Osteocyte (in vitro differentiated cells): Measurements from ENCODE around the gene GLIS1. TPM values are rescaled to one million over a fixed set of nuclear protein-coding genes. Genes with fewer than 3 reads are reported as not detected.
"Not testable (repeated sequence)": the region's sequence is repeated elsewhere in the genome, so short reads cannot be mapped to it uniquely, and the experiment has no call there.

ENCODE experiments used
- DNase-seq: peaks from one replicate; pipeline ENCODE4 v3.0.0; 2021; ENCODE audit warnings: mixed read lengths; ENCODE audit not compliant: unreplicated experiment; ENCODE audit errors: extremely low spot score
- H3K27ac Mint-ChIP-seq: one replicate; pipeline ENCODE4 v1.8.0; 2021; ENCODE audit warnings: mild to moderate bottlenecking, mixed read lengths; ENCODE audit not compliant: unreplicated experiment
- H3K27me3 Mint-ChIP-seq: one replicate; pipeline ENCODE4 v1.8.0; 2021; ENCODE audit warnings: mixed read lengths; ENCODE audit not compliant: unreplicated experiment
- H3K36me3 Mint-ChIP-seq: one replicate; pipeline ENCODE4 v1.8.0; 2021; ENCODE audit warnings: mixed read lengths; ENCODE audit not compliant: unreplicated experiment
- H3K4me1 Mint-ChIP-seq: one replicate; pipeline ENCODE4 v1.8.0; 2021; ENCODE audit warnings: mixed read lengths; ENCODE audit not compliant: unreplicated experiment
- H3K4me3 Mint-ChIP-seq: one replicate; pipeline ENCODE4 v1.8.0; 2021; ENCODE audit warnings: mild to moderate bottlenecking, moderate library complexity, mixed read lengths; ENCODE audit not compliant: unreplicated experiment
- H3K9me3 Mint-ChIP-seq: one replicate; pipeline ENCODE4 v1.8.0; 2021; ENCODE audit warnings: mixed read lengths; ENCODE audit not compliant: unreplicated experiment
- CTCF ChIP-seq: fragments of 200-600 bp; sonication (generic); IDR thresholded peaks from 2 replicates; pipeline ENCODE4 v1.5.0; 2021; ENCODE audit warnings: antibody characterized with exemption, mild to moderate bottlenecking, moderate library complexity
- total RNA-seq: library from RNA; stranded (reverse); gene quantifications from 2 replicates; pipeline ENCODE4 v1.2.1, GENCODE V29; 2021

The GLIS1 gene
- total RNA-seq, 1 donor from 2014 or later: 38.3 TPM

- no peak for TF ChIP-seq CTCF
- H3K27me3 Mint-ChIP-seq: no peaks in the 10 kb centered on the region
- no peak for DNase-seq
- H3K36me3 Mint-ChIP-seq: peaks cover 12% of the 10 kb centered on the region
- H3K4me3 Mint-ChIP-seq: no peak overlapping the region
- H3K4me1 Mint-ChIP-seq: peaks cover 31% of the 10 kb centered on the region
- no peaks in the 10 kb centered on the region for H3K9me3 Mint-ChIP-seq
- no peak overlapping the region for H3K27ac Mint-ChIP-seq
These were observed 182.2 kb downstream of the GLIS1 start for GRCh38 chr1:53556657-53557227.

GRCh38 chr1:53555620-53556326, 183.2 kb downstream of the GLIS1 start:
- peaks cover 12% of the 10 kb centered on the region for H3K36me3 Mint-ChIP-seq
- DNase-seq, H3K27me3 Mint-ChIP-seq, H3K27ac Mint-ChIP-seq, H3K9me3 Mint-ChIP-seq, H3K4me3 Mint-ChIP-seq: not testable (repeated sequence)
- peaks cover 30% of the 10 kb centered on the region for H3K4me1 Mint-ChIP-seq

- no peaks in the 10 kb centered on the region for H3K9me3 Mint-ChIP-seq
- DNase-seq: no peak
These were observed 184.2 kb downstream of the GLIS1 start for GRCh38 chr1:53554592-53555305.

GRCh38 chr1:53553734-53554509, 185.0 kb downstream of the GLIS1 start:
- no peaks in the 10 kb centered on the region for H3K27me3 Mint-ChIP-seq
- H3K4me3 Mint-ChIP-seq: no peak overlapping the region
- H3K27ac Mint-ChIP-seq: peak overlapping the region; percentile 54
- no peak for DNase-seq
- H3K9me3 Mint-ChIP-seq: no peaks in the 10 kb centered on the region
- TF ChIP-seq CTCF: no peak
- peaks cover 11% of the 10 kb centered on the region for H3K36me3 Mint-ChIP-seq
- H3K4me1 Mint-ChIP-seq: peaks cover 29% of the 10 kb centered on the region

More at GRCh38 chr1:53554592-53555305, 184.2 kb downstream of the GLIS1 start:
- no peak for TF ChIP-seq CTCF
- Mint-ChIP-seq H3K36me3 (peaks cover 10% of the 10 kb centered on the region), H3K4me1 (peaks cover 32% of the 10 kb centered on the region), H3K4me3 (no peak overlapping the region), H3K27me3 (no peaks in the 10 kb centered on the region), H3K27ac (no peak overlapping the region)

- DNase-seq: no peak
- no peak overlapping the region for H3K4me3 Mint-ChIP-seq
- H3K36me3 Mint-ChIP-seq: peaks cover 15% of the 10 kb centered on the region
- H3K4me1 Mint-ChIP-seq: peaks cover 29% of the 10 kb centered on the region
- TF ChIP-seq CTCF: no peak
- no peaks in the 10 kb centered on the region for H3K9me3 Mint-ChIP-seq
- H3K27me3 Mint-ChIP-seq: no peaks in the 10 kb centered on the region
- peak overlapping the region; percentile 77 for H3K27ac Mint-ChIP-seq
These were observed 185.8 kb downstream of the GLIS1 start for GRCh38 chr1:53552981-53553733.
